Activated T-cell treated with anti-CD3 and anti-CD28 coated beads for 4 hours (primary cell): ENCODE results near the gene GPR155.
A peak's percentile ranks its signal among the peaks of the same experiment; 100 is the strongest.
"Not testable (repeated sequence)": the region's sequence is repeated elsewhere in the genome, so short reads cannot be mapped to it uniquely, and the experiment has no call there.

Experiments
- DNase-seq: peaks from one replicate; pipeline ENCODE4 v3.0.0-alpha.2; 2020

Gene GPR155

GRCh38 chr2:174438146-174438886 lies 48.5 kb downstream of the GPR155 start:
- no peak for DNase-seq

DNA sequence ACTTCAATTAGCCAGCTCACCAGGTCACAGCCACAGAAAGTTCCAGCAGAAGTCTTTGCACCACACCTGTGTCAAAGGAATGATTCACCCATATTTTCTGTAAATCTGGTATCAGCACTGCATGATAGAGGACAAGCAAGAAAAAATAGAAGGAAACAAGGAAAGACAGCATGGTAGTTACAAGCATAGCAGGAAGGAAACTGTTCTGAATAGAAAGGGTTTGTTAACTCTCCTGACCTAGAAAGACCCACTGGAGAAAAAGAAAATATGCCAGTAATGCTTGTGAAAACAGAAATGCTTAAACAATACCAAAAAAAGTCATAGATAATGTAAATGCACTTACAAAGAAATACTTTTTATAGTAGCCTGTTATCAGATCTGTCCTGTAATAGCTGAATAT lies 50.5 kb downstream of the GPR155 start:
- no peak for DNase-seq

DNA sequence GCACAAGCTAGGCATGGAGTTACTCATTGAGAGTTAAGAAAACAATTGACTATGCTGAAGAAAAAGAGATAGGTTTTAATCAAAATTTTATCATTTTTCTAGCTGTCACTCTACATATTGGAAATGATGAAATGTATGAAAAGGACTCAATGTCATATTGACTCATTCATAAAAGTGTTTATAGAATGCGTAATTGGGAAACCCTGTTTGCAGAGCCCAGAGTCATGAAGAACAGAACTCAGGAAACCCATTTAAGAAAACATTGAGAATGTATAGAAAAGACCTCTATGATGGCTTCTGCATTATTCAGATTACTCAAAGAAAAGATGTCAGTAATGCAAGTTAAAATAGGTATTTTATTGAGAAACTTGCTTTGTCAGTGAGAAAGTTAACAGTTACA lies 54.9 kb downstream of the GPR155 start:
- DNase-seq, result no peak

DNA sequence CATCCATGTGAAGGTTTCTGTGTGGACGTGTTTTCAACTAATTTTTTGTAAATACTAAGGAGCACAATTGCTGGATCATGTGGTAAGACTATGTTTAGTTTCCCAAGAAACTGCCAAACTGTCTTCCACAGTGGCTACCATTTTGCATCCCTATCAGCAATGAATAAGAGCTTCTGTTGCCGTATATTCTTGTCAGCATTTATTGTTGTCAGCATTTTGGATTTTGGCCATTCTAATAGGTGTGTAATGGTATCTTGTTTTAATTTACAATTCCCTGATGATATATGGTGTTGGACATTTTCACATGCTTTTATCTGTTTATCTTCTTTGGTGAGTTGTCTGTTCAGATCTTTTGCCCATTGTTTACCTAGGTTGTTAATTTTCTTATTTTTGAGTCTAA lies 56.8 kb downstream of the GPR155 start:
- no peak for DNase-seq

- no peak for DNase-seq
Observed at GRCh38 chr2:174428214-174428613, 58.6 kb downstream of the GPR155 start.

- no peak for DNase-seq
Observed at GRCh38 chr2:174412256-174412655, 74.6 kb downstream of the GPR155 start.

DNA sequence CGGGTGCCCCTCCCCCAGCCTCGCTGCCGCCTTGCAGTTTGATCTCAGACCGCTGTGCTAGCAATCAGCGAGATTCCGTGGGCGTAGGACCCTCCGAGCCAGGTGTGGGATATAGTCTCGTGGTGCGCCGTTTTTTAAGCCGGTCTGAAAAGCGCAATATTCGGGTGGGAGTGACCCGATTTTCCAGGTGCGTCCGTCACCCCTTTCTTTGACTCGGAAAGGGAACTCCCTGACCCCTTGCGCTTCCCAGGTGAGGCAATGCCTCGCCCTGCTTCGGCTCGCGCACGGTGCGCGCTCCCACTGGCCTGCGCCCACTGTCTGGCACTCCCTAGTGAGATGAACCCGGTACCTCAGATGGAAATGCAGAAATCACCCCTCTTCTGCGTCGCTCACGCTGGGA lies 76.8 kb downstream of the GPR155 start:
- DNase-seq, result not testable (repeated sequence)

DNA sequence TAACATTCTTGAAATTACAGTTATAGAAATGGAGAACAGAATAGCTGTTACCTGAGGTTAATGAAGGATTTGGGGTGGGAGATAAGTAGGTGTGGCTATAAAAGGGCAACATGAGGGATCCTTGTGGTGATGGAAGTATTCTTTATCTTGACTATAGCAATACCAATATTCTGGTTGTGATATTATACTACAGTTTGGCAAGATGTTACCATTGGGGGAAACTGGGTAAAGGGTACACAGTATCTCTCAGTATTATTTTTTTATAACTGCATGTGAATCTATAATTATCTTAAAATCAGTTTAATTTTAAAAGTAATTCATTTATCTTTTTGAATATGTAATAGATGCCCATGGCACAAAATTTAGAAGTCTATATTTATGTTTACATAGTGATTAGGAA lies 83.2 kb downstream of the GPR155 start:
- DNase-seq, result no peak

- no peak for DNase-seq
Observed at GRCh38 chr2:174400853-174401252, 86.0 kb downstream of the GPR155 start.

DNA sequence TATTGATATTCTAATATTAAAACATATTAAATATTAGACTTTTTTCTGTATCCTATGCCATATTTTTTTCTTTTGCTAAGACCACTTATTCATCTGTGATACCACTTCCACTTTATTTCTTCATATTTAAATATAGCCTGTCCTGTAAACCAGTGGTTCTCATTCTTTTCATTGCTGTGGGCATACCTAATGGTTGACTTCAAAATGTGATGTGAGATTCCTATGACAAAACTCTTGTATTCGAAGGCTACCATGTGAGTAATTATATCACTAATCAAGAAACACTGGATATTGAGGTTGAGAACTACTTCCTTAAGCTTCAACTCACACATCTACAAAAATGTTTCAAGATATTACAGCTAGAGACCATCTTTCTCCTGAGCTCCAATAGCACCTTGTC lies 87.7 kb downstream of the GPR155 start:
- no peak for DNase-seq

DNA sequence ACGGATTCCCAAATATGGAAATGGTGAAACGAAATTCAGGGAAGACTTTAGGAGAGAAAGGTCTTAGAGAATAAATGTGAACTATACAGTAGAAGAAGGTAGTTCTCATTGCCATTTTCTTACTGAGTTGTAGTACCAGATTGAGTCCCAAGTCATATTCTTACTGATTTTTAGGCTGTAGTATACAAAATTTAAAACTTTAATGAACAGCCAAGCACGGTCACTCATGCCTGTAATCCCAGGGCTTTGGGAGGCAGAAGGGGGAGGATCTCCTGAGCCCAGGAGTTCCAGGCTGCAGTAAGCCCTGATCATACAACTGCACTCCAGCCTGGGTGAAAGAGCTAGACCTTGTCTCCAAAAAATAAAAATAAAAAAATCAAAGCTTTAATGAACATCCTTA lies 89.1 kb downstream of the GPR155 start:
- no peak for DNase-seq

- DNase-seq, result no peak
Observed at GRCh38 chr2:174395969-174396630, 90.7 kb downstream of the GPR155 start.

GRCh38 chr2:174395284-174395968 lies 91.4 kb downstream of the GPR155 start, which contains the start of gene SCRN3:
Gene SCRN3, plus strand, starts transcription at chr2:174395730. Its CDS starts 2,554 bp downstream, at chr2:174398284.
- peak; percentile 64 for DNase-seq

GRCh38 chr2:174392706-174393105 lies 94.1 kb downstream of the GPR155 start:
- no peak for DNase-seq

DNA sequence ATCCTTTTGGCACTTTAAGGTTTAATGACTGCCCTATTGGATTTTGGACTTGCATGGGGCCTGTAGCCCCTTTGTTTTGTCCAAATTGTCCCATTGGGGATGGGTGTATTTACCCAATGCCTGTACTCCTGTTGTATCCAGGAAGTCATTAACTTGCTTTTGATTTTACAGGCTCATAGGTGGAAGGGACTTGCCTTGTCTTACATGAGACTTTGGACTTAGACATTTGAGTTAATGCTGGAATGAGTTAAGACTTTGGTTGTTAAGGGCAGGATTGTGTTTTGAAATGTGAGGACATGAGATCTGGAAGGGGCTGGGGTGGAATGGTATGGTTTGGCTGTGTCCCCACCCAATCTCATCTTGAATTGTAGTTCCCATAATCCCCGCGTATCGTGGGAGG lies 96.5 kb downstream of the GPR155 start:
- DNase-seq, result not testable (repeated sequence)

GRCh38 chr2:174389542-174389941 lies 97.3 kb downstream of the GPR155 start:
- no peak for DNase-seq

GRCh38 chr2:174388706-174389105 lies 98.1 kb downstream of the GPR155 start:
- not testable (repeated sequence) for DNase-seq

DNA sequence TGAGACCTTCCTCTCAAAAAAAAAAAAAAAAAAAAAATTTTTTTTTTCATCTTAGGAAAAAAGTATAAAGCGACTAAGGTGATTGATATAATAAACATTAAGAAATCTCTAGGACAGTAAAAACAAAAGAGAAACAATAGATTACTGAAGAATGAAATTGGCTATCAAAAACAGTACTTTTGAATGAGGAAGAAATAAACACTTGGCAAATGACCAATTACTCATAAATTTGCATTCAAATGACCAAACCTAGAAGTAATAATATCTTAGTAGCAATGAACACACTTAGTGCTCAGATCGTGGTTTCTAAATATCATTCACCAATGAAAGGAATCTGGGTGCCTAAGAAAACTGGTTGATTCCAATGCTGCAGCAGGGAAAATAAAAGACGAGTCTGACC lies 101.6 kb downstream of the GPR155 start:
- no peak for DNase-seq

DNA sequence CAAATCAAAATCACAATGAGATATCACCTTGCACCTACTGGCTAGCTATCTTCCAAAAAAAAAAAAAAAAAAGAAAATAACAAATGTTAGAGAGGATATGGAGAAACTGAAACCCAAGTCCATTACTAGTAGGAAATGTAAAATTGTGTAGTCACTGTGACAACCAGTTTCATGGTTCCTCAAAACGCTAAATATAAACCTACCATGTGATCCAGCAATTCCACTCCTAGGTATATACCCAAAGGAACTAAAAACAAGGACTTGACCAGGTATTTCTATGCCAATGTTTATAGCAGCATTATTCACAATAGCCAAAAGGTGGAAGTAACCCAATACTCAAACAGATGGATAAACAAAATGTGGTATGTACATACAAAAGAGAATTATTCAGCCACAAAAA lies 103.0 kb downstream of the GPR155 start:
- DNase-seq, result no peak
